HUES6 (cell line): ENCODE measurements around the gene LAG3.

Experiments used
- H3K27ac ChIP-seq: 2 replicates; pipeline ENCODE4 v1.7.0; 2013; ENCODE audit warnings: low read depth, mild to moderate bottlenecking, low read length, inconsistent platforms
- H3K27me3 ChIP-seq: 2 replicates; pipeline ENCODE4 v1.6.1; 2013; ENCODE audit warnings: low read length; ENCODE audit not compliant: control insufficient read depth, insufficient read depth
- H3K36me3 ChIP-seq: 2 replicates; pipeline ENCODE4 v1.6.1; 2013; ENCODE audit warnings: low read length; ENCODE audit not compliant: control insufficient read depth, insufficient read depth
- H3K4me1 ChIP-seq: 2 replicates; pipeline ENCODE4 v1.6.1; 2013; ENCODE audit warnings: low read length; ENCODE audit not compliant: control insufficient read depth, insufficient read depth
- H3K4me3 ChIP-seq: 2 replicates; pipeline ENCODE4 v1.5.1; 2013; ENCODE audit warnings: low read depth, low read length
- H3K9ac ChIP-seq: one replicate; pipeline ENCODE4 v1.6.1; 2013; ENCODE audit warnings: mild to moderate bottlenecking, low read length
- H3K9me3 ChIP-seq: 2 replicates; pipeline ENCODE4 v1.6.1; 2013; ENCODE audit warnings: low read depth, low read length; ENCODE audit not compliant: control insufficient read depth, insufficient read depth

The LAG3 gene

DNA sequence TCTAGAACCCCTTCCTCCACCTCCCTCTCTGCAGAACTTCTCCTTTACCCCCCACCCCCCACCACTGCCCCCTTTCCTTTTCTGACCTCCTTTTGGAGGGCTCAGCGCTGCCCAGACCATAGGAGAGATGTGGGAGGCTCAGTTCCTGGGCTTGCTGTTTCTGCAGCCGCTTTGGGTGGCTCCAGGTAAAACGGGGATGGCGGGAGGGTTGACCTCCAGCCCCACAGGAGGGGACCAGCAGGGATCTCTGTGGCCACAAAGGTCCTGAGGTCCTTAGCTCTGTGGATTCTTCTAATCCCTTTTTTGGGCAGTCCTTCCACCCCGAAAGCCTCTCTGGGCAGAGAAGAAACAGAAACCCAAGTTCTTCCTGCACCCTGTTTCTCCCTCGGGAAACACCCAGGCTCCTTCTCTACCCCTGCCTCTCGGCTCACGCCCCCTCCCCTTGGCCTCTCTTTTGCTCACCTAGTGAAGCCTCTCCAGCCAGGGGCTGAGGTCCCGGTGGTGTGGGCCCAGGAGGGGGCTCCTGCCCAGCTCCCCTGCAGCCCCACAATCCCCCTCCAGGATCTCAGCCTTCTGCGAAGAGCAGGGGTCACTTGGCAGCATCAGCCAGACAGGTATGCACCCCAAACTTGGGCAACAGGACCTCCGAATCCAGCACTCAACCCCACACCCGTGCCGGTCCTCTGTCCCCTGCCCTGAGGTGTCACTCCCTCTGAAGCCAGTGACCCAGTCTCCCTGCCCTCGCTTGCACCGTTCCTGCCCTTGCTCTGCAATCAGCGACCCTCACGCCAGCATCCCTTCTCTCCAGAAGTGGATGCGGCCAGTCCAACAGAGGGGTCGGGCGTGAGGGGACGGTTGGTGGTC, 638 bp downstream of the LAG3 start:
- peak overlapping the region; percentile 48 for H3K4me3 ChIP-seq

DNA sequence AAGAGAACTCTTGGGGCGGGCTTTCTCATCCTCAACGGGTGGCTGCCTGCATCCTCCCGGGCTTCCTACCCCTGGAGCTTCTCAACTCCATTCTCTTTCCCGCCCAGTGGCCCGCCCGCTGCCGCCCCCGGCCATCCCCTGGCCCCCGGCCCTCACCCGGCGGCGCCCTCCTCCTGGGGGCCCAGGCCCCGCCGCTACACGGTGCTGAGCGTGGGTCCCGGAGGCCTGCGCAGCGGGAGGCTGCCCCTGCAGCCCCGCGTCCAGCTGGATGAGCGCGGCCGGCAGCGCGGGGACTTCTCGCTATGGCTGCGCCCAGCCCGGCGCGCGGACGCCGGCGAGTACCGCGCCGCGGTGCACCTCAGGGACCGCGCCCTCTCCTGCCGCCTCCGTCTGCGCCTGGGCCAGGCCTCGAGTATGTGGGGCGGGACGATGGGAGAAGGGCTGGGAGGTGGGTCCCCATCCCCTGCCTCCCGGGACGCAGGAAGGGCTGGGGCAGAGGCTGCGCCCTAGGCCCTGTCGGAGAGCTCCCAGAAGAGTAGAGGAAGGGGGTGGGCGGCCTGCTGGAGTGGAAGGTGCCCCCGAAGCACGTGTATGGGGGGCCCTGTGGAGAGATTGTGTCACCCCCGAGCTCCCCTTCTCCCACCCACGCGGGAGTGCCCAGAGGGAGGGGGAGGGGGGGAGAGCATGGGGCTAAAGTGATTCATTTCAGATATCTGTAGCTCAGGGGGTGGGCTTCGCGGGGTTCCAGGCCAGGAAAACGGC, 1.5 kb downstream of the LAG3 start:
- H3K27me3 ChIP-seq: peaks cover 59% of the 10 kb centered on the region
- peaks cover 33% of the 10 kb centered on the region for H3K4me1 ChIP-seq
- H3K27ac ChIP-seq: no peak overlapping the region
- peak overlapping the region; percentile 48 for H3K4me3 ChIP-seq
- H3K9ac ChIP-seq: peak overlapping the region; percentile 15
- peaks cover 29% of the 10 kb centered on the region for H3K36me3 ChIP-seq
- no peaks in the 10 kb centered on the region for H3K9me3 ChIP-seq

More for the DNA sequence above, 638 bp downstream of the LAG3 start:
- H3K9ac ChIP-seq: no peak overlapping the region
- H3K36me3 ChIP-seq: peaks cover 29% of the 10 kb centered on the region
- H3K27me3 ChIP-seq: peaks cover 53% of the 10 kb centered on the region
- H3K27ac ChIP-seq: no peak overlapping the region
- H3K9me3 ChIP-seq: no peaks in the 10 kb centered on the region
- H3K4me1 ChIP-seq: peaks cover 39% of the 10 kb centered on the region

DNA sequence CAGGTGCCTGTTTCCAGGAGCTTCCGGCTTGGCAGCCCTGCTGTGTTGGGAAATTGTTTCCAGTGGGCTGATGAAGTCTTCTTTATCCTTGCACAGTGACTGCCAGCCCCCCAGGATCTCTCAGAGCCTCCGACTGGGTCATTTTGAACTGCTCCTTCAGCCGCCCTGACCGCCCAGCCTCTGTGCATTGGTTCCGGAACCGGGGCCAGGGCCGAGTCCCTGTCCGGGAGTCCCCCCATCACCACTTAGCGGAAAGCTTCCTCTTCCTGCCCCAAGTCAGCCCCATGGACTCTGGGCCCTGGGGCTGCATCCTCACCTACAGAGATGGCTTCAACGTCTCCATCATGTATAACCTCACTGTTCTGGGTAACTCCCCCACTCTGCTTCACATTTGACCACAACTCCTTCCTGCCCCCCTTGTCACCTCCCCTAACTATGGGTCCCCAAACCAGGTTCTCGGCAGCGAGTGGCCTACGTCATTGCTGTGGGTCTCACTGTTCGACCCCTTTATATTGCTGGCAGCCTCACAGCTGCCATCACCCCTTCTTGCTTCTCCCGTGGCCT, 2.3 kb downstream of the LAG3 start:
- Histone ChIP-seq H3K9me3 (no peaks in the 10 kb centered on the region), H3K4me3 (no peak overlapping the region), H3K9ac (no peak overlapping the region), H3K4me1 (peaks cover 28% of the 10 kb centered on the region), H3K27ac (no peak overlapping the region), H3K36me3 (peaks cover 25% of the 10 kb centered on the region), H3K27me3 (peaks cover 59% of the 10 kb centered on the region)

DNA sequence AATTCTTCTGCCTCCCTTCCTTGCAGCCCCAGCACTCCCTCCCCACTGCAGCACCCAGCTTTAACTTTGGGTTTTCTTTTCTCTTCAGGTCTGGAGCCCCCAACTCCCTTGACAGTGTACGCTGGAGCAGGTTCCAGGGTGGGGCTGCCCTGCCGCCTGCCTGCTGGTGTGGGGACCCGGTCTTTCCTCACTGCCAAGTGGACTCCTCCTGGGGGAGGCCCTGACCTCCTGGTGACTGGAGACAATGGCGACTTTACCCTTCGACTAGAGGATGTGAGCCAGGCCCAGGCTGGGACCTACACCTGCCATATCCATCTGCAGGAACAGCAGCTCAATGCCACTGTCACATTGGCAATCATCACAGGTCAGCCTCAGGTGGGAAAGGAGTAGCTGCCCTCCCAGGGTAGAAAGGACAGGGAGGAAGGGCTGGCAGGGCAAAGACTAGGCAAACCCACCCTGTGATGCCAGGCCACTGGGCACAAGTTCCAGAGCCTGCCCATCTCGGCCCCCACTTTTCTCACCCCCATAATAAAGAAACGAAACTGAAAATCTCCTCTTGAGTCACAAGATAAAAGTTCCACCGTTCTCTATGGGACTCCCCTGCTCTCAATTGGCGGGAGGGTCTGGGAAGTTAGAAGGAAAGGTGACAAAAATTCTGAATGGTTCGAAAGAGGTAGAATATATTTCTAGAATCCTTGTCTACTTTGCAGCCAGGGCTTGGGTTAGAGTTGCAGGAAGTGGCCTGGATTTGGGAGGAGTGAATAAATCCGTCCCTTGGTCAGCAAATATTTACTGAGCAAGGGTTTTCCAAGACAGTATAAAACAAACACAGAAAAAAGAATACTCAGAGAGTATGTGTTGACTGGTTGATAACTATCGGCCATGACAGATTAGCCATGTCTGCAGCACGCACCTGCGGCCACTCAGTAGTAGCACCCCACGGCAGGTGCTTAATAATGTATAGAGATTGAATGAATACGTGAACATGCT, 3.2 kb downstream of the LAG3 start:
- Histone ChIP-seq H3K9me3 (no peaks in the 10 kb centered on the region), H3K27me3 (peaks cover 59% of the 10 kb centered on the region), H3K36me3 (peaks cover 16% of the 10 kb centered on the region), H3K27ac (no peak overlapping the region), H3K9ac (no peak overlapping the region), H3K4me3 (no peak overlapping the region), H3K4me1 (peaks cover 27% of the 10 kb centered on the region)

DNA sequence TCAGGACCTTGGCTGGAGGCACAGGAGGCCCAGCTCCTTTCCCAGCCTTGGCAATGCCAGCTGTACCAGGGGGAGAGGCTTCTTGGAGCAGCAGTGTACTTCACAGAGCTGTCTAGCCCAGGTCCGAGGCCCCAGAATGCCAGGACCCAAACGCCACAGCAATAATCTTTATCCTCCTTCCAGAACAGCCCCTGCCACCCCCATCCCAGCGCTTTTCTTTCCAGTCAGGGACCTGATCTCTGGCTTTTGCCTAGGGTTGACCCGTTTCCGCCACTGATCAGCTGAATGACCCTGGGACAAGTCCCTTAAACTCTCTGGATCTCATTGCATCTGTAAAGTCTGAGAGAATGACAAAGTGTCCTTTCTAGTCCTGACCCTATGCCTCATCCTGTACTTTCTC, 5.1 kb downstream of the LAG3 start:
- Histone ChIP-seq H3K27ac (no peak overlapping the region), H3K9me3 (no peaks in the 10 kb centered on the region), H3K36me3 (peaks cover 6% of the 10 kb centered on the region), H3K4me1 (peaks cover 19% of the 10 kb centered on the region), H3K4me3 (no peak overlapping the region), H3K9ac (no peak overlapping the region), H3K27me3 (peaks cover 53% of the 10 kb centered on the region)

DNA sequence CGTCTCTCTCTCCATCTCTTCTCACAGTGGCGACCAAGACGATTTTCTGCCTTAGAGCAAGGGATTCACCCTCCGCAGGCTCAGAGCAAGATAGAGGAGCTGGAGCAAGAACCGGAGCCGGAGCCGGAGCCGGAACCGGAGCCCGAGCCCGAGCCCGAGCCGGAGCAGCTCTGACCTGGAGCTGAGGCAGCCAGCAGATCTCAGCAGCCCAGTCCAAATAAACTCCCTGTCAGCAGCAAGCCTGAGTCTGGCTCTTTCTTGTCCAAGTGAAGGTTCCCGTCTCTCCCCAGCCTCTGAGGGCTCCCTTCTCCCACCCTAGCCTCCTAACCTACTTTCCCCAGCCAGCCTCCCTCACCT, 5.9 kb downstream of the LAG3 start:
- Histone ChIP-seq H3K9ac (peak overlapping the region; percentile 36), H3K27ac (no peak overlapping the region), H3K36me3 (peaks cover 6% of the 10 kb centered on the region), H3K27me3 (peaks cover 45% of the 10 kb centered on the region), H3K4me3 (peak overlapping the region; percentile 66), H3K9me3 (no peaks in the 10 kb centered on the region), H3K4me1 (peaks cover 11% of the 10 kb centered on the region)

DNA sequence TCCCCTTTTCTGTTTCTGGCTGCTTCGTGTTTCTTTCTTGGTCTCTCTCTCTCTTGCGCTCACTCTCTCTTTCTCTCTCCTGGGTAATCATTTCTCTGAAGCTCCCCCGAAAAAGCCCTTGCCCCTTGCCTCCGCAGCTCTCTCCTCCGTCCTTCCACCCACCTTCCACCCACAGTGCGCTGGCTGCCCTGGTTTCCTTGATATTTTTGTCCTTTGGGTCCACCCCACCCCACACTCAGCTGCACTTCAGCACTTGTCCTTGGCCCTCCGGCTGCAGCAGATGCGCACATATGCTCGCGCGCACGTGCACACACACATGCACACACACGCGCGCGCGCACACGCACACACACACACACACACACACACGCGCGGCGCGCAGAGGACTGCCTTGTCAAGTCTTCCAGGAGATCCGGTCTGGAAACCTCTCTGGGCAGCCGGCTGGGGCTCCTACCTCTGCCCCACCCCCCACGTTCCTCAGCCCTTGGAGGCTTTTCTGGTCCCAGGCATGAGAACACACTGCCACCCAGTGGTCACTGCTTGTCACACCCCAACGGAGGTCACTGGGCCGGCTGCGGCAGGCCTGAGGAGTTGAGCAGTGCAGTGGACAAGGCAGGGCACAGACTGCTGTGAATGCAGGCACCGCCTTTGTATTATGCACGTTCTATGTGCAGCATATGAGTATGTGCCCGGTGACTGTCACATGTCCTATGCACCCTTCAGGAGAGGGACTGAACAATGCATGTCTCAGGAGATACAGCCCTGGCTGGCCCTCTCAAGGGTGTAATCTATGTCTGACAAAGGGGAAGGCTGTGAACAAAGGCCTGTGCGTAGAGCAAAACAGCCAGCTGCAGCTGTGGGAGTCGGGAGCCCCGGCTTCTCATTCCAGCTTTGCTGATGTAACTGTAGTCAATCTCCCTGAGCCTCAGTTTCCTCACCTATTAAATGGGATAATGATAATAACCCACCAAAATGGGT, 6.5 kb downstream of the LAG3 start:
- peaks cover 39% of the 10 kb centered on the region for H3K27me3 ChIP-seq
- no peaks in the 10 kb centered on the region for H3K9me3 ChIP-seq
- peak overlapping the region; percentile 66 for H3K4me3 ChIP-seq
- H3K4me1 ChIP-seq: peaks cover 9% of the 10 kb centered on the region
- no peak overlapping the region for H3K27ac ChIP-seq
- H3K9ac ChIP-seq: peak overlapping the region; percentile 36
- peaks cover 6% of the 10 kb centered on the region for H3K36me3 ChIP-seq

DNA sequence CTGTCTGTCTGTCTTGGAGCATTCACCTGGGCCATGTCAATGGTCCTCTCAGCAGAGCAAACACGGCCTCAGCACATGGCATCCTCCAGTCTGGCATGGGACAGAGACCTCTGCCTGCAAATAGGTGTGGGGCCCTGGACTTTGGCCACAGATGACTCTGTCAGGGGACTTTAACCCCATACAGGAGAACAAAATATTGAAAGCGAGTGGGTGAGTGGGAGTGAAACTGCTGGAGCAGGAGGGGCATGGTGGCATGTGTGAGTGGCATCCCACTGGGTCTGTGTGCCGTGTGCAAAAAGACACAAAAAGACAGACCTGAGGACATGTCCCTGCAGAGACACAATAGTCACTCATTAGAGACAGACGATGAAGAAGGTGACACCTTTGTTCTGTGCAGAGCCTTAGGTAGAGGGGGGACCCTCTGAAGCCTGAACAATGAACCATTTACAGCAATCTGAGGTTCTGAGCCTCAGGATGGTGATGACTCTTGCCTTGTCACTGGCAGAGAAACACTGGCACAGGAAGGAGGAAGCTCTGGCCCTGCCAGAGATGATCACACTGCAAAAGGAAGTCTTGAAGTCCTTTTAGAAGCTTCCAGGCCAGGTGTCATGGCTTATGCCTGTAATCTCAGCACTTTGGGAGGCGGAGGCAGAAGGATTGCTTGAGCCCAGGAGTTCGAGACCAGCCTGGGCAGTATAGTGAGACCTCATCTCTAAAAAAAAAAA, 7.5 kb downstream of the LAG3 start:
- Histone ChIP-seq H3K36me3 (peaks cover 6% of the 10 kb centered on the region), H3K9me3 (no peaks in the 10 kb centered on the region), H3K4me3 (no peak overlapping the region), H3K27me3 (peaks cover 29% of the 10 kb centered on the region), H3K9ac (no peak overlapping the region), H3K27ac (no peak overlapping the region), H3K4me1 (peaks cover 9% of the 10 kb centered on the region)

DNA sequence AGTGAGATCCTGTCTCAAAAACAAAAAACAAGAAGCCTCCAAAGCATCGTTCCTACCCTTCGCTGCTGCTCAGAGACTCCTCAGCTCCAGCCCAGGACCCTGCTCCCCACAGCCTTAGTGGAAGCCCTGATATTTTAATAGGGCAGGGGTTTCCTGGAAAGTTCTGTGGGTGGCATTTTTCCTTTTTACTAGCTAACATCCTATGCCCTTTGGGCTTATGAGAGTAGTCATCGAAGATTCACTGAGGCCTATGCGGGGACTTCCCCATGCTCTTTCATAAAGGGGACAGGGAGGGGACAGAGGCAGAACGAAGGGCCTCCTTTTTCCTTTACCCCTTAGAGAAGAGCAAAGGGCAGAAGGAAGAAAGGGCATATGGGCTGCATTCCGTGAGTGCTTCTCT, 8.3 kb downstream of the LAG3 start:
- Histone ChIP-seq H3K4me1 (peaks cover 9% of the 10 kb centered on the region), H3K27ac (no peak overlapping the region), H3K9me3 (no peaks in the 10 kb centered on the region), H3K27me3 (peaks cover 23% of the 10 kb centered on the region), H3K9ac (no peak overlapping the region), H3K36me3 (no peaks in the 10 kb centered on the region), H3K4me3 (no peak overlapping the region)
